ENCODE measurements around the gene OGFOD1. TPM values are rescaled to one million over a fixed set of nuclear protein-coding genes. Genes with fewer than 3 reads are reported as not detected.

OGFOD1 gene
- total RNA-seq, 1 donor from 2014 or later: 14.5 TPM

DNA sequence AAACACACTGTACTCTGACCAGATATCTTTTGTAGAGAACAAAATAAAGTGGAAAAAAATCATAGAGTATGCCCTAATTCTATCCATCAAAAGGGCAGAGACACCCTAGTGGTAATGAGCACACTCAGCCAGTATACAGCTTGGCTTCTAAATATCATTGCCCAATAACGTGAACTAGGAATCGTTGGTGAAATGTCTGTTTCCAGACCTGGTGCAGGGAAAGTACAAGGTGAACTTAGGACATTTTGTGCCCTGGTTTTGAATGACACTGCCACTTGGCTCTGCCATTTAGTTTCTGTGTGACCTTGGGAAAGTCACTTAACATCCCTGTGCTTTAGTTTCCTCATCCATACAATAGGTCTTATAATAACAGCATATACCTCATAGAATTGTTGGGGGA is 39.7 kb upstream of the OGFOD1 start:
- Histone ChIP-seq H3K4me3 (no peak overlapping the region), H3K4me1 (peaks cover 26% of the 10 kb centered on the region), H3K9me3 (no peaks in the 10 kb centered on the region), H3K27me3 (no peaks in the 10 kb centered on the region), H3K36me3 (peaks cover 0 to 18% of the 10 kb centered on the region in 2 donors), H3K27ac (no peak overlapping the region)
- TF ChIP-seq POLR2A (IDR thresholded peaks at IDR 0.05): no peak
- no peak for TF ChIP-seq POLR2AphosphoS5 (IDR thresholded peaks at IDR 0.05; ENCODE audit: insufficient read depth in 1 of 2, low read depth in 1 of 2)
- no peak for TF ChIP-seq CTCF (IDR thresholded peaks at IDR 0.05)
- intact Hi-C loops (cut with DNase I): no loop called here
- no peak for DNase-seq (ENCODE audit: extremely low spot score in 2 of 2)

GRCh38 chr16:56413381-56413780 is 38.0 kb upstream of the OGFOD1 start:
- Histone ChIP-seq H3K9me3 (no peaks in the 10 kb centered on the region), H3K27ac (no peak overlapping the region), H3K36me3 (peaks cover 0 to 8% of the 10 kb centered on the region in 2 donors), H3K4me3 (no peak overlapping the region), H3K27me3 (no peaks in the 10 kb centered on the region), H3K4me1 (peaks cover 26% of the 10 kb centered on the region)
- intact Hi-C loops (cut with DNase I): no loop called here
- no peak for DNase-seq (ENCODE audit: extremely low spot score in 2 of 2)
- no peak for TF ChIP-seq POLR2AphosphoS5 (IDR thresholded peaks at IDR 0.05; ENCODE audit: insufficient read depth in 1 of 2, low read depth in 1 of 2)
- no peak for TF ChIP-seq POLR2A (IDR thresholded peaks at IDR 0.05)
- TF ChIP-seq CTCF (IDR thresholded peaks at IDR 0.05): no peak

- intact Hi-C loops (cut with DNase I): no loop called here
- Histone ChIP-seq H3K27me3 (no peaks in the 10 kb centered on the region), H3K9me3 (no peaks in the 10 kb centered on the region), H3K36me3 (no peaks in the 10 kb centered on the region), H3K4me1 (peaks cover 33% of the 10 kb centered on the region), H3K4me3 (no peak overlapping the region), H3K27ac (no peak overlapping the region)
- no peak for DNase-seq (ENCODE audit: extremely low spot score in 2 of 2)
- TF ChIP-seq CTCF (IDR thresholded peaks at IDR 0.05) (no peak), POLR2A (IDR thresholded peaks at IDR 0.05) (no peak), POLR2AphosphoS5 (IDR thresholded peaks at IDR 0.05; ENCODE audit: insufficient read depth in 1 of 2, low read depth in 1 of 2) (no peak)
These were observed 37.0 kb upstream of the OGFOD1 start for GRCh38 chr16:56414366-56414765.

GRCh38 chr16:56415875-56416274 is 35.5 kb upstream of the OGFOD1 start:
- Histone ChIP-seq H3K27ac (no peak overlapping the region), H3K4me3 (no peak overlapping the region), H3K4me1 (peaks cover 47% of the 10 kb centered on the region), H3K9me3 (no peaks in the 10 kb centered on the region), H3K36me3 (no peaks in the 10 kb centered on the region), H3K27me3 (no peaks in the 10 kb centered on the region)
- no peak for TF ChIP-seq POLR2A (IDR thresholded peaks at IDR 0.05)
- no peak for TF ChIP-seq CTCF (IDR thresholded peaks at IDR 0.05)
- TF ChIP-seq POLR2AphosphoS5 (IDR thresholded peaks at IDR 0.05; ENCODE audit: insufficient read depth in 1 of 2, low read depth in 1 of 2): no peak
- intact Hi-C loops (cut with DNase I): no loop called here
- no peak for DNase-seq (ENCODE audit: extremely low spot score in 2 of 2)

DNA sequence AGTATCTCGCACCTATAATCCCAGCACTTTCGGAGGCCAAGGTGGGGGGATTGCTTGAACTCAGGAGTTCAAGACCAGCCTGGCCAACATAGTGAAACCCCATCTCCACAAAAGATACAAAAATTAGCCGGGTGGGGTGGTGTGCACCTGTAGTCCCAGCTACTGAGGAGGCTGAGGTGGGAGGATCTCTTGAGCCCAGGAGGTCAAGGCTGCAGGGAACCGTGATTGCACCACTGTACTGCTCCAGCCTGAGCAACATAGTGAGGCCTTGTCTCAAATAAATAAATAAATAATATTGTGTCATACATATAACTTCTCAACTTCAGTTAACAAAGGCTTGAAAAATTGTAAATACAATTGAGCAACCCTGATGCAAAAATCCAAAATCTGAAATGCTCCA is 34.2 kb upstream of the OGFOD1 start:
- H3K9me3 ChIP-seq: no peaks in the 10 kb centered on the region
- peaks cover 50% of the 10 kb centered on the region for H3K4me1 ChIP-seq
- no peak for DNase-seq (ENCODE audit: extremely low spot score in 2 of 2)
- H3K27me3 ChIP-seq: no peaks in the 10 kb centered on the region
- no peak overlapping the region for H3K4me3 ChIP-seq
- no peak overlapping the region for H3K27ac ChIP-seq
- intact Hi-C loops (cut with DNase I): no loop called here
- H3K36me3 ChIP-seq: no peaks in the 10 kb centered on the region
- TF ChIP-seq POLR2AphosphoS5 (IDR thresholded peaks at IDR 0.05; ENCODE audit: insufficient read depth in 1 of 2, low read depth in 1 of 2): no peak
- TF ChIP-seq POLR2A (IDR thresholded peaks at IDR 0.05): no peak
- no peak for TF ChIP-seq CTCF (IDR thresholded peaks at IDR 0.05)

Measured in vagina (tissue), 2 donors.